Skeletal muscle satellite cell (primary cell): ENCODE data around the gene GATAD2A.

ENCODE experiments used
- H3K27me3 ChIP-seq: 2 replicates; pipeline ENCODE4 v1.7.0; 2013; ENCODE audit warnings: low read length; ENCODE audit not compliant: control insufficient read depth, insufficient read depth
- H3K36me3 ChIP-seq: 2 replicates; pipeline ENCODE4 v1.7.0; 2013; ENCODE audit warnings: mild to moderate bottlenecking, control low read depth, low read length; ENCODE audit not compliant: insufficient read depth
- H3K4me1 ChIP-seq: 2 replicates; pipeline ENCODE4 v1.7.0; 2013; ENCODE audit warnings: low read length; ENCODE audit not compliant: control insufficient read depth, insufficient read depth
- H3K4me2 ChIP-seq: 2 replicates; pipeline ENCODE4 v1.7.0; 2013; ENCODE audit warnings: mild to moderate bottlenecking, low read length
- H3K4me3 ChIP-seq: 2 replicates; pipeline ENCODE4 v1.7.0; 2013; ENCODE audit warnings: low read length
- H3K9ac ChIP-seq: 2 replicates; pipeline ENCODE4 v1.7.0; 2013; ENCODE audit warnings: mild to moderate bottlenecking, low read depth, low read length, moderate library complexity
- H3K9me3 ChIP-seq: replicated peaks from 2 replicates; pipeline ENCODE4 v1.7.0; 2013; ENCODE audit warnings: mild to moderate bottlenecking, control low read depth, low read length

The GATAD2A gene

DNA sequence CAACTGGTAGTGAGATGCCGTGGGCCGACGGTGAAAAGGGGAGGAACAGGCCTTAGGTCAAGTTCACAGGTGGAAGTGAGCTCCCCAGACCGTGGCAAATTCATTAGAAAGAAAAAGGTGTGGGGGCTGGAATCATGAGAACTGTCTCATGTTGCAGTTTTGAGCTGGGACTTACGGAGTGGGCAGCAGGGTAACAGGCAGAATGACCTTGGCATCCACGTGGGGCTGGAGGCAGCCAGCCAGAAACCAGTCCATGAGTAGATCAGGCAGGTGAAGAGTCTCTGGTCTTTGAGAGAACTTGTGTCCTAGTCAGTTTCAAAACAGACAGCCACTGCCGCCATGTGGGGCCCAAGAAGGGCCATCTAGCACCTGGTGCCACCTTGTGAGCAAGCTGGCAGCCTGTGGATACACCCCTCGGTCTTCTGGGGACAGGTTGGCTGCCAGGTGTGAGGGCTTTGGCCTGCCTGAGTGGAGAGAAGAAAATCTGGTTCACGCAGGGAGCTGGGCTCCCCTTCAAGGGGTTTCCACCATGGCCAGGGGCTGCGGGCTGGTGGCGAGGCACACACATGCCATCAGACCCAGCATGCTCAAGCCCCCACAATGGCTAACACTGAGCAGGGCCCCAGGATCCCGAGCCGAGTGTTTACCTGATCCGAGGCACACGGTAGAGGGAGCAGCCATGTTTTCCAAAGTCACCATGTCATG, 86.0 kb downstream of the GATAD2A start:
- Histone ChIP-seq H3K9ac (no peak overlapping the region), H3K27me3 (no peaks in the 10 kb centered on the region), H3K9me3 (no peaks in the 10 kb centered on the region), H3K4me2 (no peak overlapping the region), H3K36me3 (peaks cover 37% of the 10 kb centered on the region), H3K4me1 (peaks cover 35% of the 10 kb centered on the region), H3K4me3 (no peak overlapping the region)

DNA sequence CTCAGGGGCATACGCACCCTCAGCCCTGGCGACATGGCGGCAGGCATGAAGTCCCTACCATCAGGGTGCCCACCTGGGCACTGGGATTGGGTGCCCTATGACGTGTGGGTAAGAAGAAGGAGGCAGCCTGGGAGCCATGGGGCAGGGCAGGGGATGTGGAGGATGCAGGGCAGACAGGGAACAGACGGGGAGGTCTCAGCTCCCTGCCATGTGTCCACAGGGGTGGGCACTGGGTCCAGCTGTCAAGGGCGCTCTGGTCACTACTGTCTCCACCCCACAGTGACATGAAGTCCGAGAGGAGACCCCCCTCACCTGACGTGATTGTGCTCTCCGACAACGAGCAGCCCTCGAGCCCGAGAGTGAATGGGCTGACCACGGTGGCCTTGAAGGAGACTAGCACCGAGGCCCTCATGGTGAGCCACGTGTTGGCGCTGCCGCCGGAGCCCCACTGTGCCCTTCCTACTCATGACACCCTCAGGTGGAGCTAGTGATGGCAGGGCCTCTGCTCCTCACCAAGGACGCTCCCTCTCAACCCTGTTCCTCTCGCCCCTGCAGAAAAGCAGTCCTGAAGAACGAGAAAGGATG, 86.6 kb downstream of the GATAD2A start:
- no peaks in the 10 kb centered on the region for H3K9me3 ChIP-seq
- no peak overlapping the region for H3K9ac ChIP-seq
- H3K36me3 ChIP-seq, result peaks cover 40% of the 10 kb centered on the region
- no peak overlapping the region for H3K4me3 ChIP-seq
- H3K27me3 ChIP-seq, result no peaks in the 10 kb centered on the region
- H3K4me1 ChIP-seq, result peaks cover 35% of the 10 kb centered on the region
- H3K4me2 ChIP-seq, result no peak overlapping the region

DNA sequence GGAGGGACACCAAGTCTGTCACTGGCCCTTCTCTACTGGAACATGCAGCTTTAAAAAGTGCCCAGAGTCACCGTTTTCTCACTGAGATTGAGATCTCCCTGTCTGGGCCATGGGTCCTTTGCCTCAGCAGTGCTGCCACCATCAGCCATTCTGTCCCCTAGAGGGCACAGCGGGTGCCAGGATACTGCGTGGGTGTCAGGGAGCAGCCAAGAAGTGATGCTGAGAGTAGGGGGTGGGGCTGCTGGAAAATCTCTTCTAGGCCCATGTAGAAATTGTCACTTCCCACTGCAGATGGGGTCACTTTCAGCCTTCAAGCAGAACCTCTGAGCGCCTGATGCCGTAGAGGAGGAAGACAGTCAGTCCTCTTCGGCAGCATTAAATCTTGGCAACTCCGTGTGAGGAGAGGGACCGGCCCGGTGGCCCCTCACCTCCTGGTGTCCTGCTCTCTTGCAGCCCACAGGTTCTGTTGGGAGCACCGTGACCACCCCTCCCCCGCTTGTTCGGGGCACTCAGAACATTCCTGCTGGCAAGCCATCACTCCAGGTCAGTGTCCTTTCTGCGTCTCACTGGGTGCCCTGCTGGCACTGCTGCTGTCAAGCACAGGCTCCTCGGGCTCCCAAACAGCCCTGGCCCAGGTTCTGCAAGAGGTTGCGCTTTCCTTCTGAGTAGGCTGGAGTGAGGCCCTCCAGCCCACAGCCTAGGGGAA, 88.5 kb downstream of the GATAD2A start:
- no peaks in the 10 kb centered on the region for H3K27me3 ChIP-seq
- peaks cover 58% of the 10 kb centered on the region for H3K36me3 ChIP-seq
- peak overlapping the region; percentile 34 for H3K9ac ChIP-seq

DNA sequence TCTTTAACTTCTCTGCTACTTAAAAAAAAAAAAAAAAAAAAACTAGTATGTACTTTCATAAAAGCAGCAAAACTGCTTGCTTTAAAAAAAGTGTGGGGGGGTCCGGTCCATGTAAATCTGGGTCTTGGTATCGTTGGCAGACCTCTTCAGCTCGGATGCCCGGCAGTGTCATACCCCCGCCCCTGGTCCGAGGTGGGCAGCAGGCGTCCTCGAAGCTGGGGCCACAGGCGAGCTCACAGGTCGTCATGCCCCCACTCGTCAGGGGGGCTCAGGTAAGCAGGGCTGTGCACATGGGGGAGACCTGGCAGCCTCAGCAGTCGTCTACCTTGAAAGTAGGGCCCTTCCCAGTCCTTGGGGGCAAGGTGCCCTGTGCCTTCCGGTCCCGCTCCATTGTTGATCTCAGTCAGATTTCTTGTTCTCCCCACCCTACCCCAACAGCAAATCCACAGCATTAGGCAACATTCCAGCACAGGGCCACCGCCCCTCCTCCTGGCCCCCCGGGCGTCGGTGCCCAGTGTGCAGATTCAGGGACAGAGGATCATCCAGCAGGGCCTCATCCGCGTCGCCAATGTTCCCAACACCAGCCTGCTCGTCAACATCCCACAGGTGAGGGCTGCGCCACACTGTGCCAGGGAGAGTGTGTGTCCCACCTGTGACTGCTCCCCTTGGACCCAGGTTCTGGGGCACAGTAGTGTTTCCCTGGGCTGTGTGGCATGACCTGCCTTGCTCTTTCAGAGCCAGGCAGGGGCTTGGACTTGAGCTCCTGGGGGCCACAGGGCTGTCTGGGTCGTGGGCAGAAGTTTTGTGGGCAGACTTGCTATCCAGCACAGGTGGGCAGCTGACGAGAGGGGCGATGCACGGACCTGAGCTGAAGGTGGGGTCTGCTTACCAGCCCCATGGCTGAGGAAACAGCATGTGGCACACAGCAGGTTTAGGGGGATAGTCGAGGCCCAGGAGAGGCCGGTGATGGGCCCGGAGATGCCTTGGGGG, 90.4 kb downstream of the GATAD2A start:
- no peaks in the 10 kb centered on the region for H3K27me3 ChIP-seq
- H3K4me3 ChIP-seq, result no peak overlapping the region
- no peak overlapping the region for H3K4me2 ChIP-seq
- H3K9ac ChIP-seq, result no peak overlapping the region
- H3K36me3 ChIP-seq, result peaks cover 73% of the 10 kb centered on the region
- H3K4me1 ChIP-seq, result peaks cover 7% of the 10 kb centered on the region
- no peaks in the 10 kb centered on the region for H3K9me3 ChIP-seq

More for the DNA sequence above, 88.5 kb downstream of the GATAD2A start:
- Histone ChIP-seq H3K4me3 (no peak overlapping the region), H3K4me1 (peaks cover 21% of the 10 kb centered on the region), H3K4me2 (no peak overlapping the region), H3K9me3 (no peaks in the 10 kb centered on the region)

DNA sequence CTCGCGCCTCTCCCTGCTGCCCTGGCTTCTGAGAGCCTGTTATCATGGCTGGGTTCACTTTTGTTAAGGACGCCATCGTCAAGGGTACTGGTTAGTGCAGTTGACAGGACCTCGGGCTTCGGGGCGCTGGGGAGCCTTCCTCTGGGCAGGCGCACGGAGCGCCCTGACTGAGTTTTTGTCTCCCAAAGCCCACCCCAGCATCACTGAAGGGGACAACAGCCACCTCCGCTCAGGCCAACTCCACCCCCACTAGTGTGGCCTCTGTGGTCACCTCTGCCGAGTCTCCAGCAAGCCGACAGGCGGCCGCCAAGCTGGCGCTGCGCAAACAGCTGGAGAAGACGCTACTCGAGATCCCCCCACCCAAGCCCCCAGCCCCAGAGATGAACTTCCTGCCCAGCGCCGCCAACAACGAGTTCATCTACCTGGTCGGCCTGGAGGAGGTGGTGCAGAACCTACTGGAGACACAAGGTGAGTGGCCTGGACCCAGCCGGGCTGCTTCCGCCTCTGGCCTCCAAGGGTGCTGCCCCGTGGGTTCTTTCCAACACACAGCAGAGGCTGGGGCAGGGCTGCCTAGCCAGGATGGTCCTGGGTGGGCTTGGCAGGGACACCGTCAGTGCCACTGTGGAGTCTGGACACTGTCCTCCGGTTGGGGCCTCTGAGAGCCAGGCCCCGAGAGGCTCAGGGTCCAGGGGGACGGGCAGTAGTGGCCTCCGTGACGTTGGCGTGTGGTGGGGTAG, 92.9 kb downstream of the GATAD2A start:
- Histone ChIP-seq H3K4me3 (no peak overlapping the region), H3K9ac (no peak overlapping the region), H3K9me3 (no peaks in the 10 kb centered on the region), H3K36me3 (peaks cover 86% of the 10 kb centered on the region), H3K4me1 (peaks cover 7% of the 10 kb centered on the region), H3K27me3 (no peaks in the 10 kb centered on the region), H3K4me2 (no peak overlapping the region)

DNA sequence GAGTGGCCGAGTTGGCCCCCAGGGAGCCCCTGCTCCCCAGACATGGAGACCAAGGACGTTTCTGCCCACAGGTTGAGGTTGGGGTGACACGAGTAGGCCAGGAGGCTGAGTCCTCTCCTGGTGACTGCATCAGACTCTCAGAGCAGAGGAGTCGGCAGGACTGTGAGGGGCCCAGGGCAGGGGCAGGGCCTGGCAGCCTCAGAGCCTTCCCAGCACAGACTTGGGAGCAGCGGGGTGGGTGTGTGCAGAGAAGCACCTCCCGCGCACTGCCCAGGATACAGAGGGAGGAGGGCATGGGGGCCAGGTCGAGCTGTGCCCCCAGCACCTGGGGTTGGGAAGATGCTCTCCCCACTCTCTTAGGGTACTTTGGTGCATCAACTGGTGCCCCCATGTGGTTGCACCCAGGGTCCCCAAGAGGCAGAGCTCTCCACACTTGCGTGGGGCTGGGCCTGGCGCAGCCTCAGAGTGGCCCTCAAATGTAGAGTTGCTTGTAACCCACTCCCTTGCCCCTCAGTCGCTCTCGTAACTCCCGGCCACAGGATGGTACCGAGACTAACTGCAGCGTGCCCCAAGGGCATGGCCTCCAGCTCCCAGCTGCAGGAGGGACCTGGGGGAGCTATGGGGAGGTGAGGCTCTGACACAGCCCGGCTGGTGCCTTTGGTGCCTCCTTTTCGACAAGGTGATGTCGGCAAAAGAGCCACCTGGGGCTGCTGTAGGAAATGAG, 94.0 kb downstream of the GATAD2A start:
- Histone ChIP-seq H3K36me3 (peaks cover 90% of the 10 kb centered on the region), H3K9me3 (no peaks in the 10 kb centered on the region), H3K4me1 (no peaks in the 10 kb centered on the region), H3K4me2 (no peak overlapping the region), H3K9ac (no peak overlapping the region), H3K4me3 (no peak overlapping the region), H3K27me3 (no peaks in the 10 kb centered on the region)

DNA sequence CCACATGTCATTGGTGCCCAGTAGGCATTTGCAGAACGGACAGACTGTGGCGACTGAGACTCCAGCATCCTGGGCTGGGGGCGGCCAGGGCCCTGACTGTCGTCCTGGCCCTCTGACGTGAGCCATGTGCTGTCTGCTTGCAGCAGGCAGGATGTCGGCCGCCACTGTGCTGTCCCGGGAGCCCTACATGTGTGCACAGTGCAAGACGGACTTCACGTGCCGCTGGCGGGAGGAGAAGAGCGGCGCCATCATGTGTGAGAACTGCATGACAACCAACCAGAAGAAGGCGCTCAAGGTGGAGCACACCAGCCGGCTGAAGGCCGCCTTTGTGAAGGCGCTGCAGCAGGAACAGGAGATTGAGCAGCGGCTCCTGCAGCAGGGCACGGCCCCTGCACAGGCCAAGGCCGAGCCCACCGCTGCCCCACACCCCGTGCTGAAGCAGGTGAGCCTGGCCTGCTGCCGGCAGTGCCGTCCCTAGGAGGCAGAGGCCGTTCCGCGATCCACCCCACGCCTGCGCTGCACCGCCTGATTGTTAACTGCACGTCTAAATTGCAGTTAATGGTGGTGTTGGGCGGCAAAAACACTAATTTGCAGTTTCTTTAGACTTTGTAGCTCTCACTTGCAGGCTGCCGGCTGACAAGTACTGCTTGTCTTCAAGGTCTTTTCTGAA, 95.6 kb downstream of the GATAD2A start:
- Histone ChIP-seq H3K9ac (no peak overlapping the region), H3K4me1 (no peaks in the 10 kb centered on the region), H3K4me2 (no peak overlapping the region), H3K36me3 (peaks cover 94% of the 10 kb centered on the region), H3K9me3 (no peaks in the 10 kb centered on the region), H3K4me3 (no peak overlapping the region), H3K27me3 (no peaks in the 10 kb centered on the region)

DNA sequence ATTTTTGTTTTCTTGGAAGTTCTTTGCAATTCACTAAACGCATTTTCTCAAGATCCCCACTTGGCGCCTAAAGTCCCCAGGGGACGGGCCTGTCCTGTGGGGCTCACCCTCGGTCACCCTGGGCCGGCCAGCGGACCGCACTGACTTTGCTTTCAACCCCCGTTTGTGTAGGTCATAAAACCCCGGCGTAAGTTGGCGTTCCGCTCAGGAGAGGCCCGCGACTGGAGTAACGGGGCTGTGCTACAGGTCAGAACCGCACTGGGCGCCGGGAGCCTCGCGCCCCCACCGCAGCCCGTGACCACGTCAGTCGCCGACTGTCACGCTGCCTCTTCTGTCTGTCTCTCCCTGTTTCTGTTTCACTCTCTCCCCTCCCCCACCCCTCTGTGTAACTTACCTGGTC, 96.3 kb downstream of the GATAD2A start:
- Histone ChIP-seq H3K4me3 (no peak overlapping the region), H3K4me2 (no peak overlapping the region), H3K9ac (no peak overlapping the region), H3K4me1 (no peaks in the 10 kb centered on the region), H3K9me3 (no peaks in the 10 kb centered on the region), H3K27me3 (no peaks in the 10 kb centered on the region), H3K36me3 (peaks cover 92% of the 10 kb centered on the region)

DNA sequence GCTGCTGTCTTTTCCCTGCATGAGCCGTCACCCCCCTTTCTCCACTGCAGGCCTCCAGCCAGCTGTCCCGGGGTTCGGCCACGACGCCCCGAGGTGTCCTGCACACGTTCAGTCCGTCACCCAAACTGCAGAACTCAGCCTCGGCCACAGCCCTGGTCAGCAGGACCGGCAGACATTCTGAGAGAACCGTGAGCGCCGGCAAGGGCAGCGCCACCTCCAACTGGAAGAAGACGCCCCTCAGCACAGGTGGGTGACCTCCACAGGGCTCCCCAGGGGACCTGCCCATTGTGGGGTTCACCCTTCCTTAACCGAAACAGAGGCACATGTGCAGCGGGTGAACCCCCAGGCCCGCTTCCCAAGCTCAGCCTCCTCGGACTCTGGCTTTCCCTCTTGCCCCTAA, 96.8 kb downstream of the GATAD2A start:
- H3K27me3 ChIP-seq, result no peaks in the 10 kb centered on the region
- H3K36me3 ChIP-seq, result peaks cover 90% of the 10 kb centered on the region
- H3K9ac ChIP-seq, result no peak overlapping the region
- H3K4me3 ChIP-seq, result no peak overlapping the region
- H3K9me3 ChIP-seq, result no peaks in the 10 kb centered on the region
- H3K4me1 ChIP-seq, result no peaks in the 10 kb centered on the region
- no peak overlapping the region for H3K4me2 ChIP-seq
